ENCODE data around the gene MVP.

GRCh38 chr16:29858974-29859373 lies 38.7 kb downstream of the MVP start:
- TF ChIP-seq CTCF (IDR thresholded peaks at IDR 0.05), result no peak
- TF ChIP-seq POLR2A (IDR thresholded peaks at IDR 0.05), result no peak
